ENCODE results near the gene GTPBP6.
"Not testable (repeated sequence)": the region's sequence is repeated elsewhere in the genome, so short reads cannot be mapped to it uniquely, and the experiment has no call there.

GTPBP6 gene

GRCh38 chrX:292900-293897 lies 25.4 kb downstream of the GTPBP6 start:
- no peak for DNase-seq

GRCh38 chrX:291411-291901 lies 27.1 kb downstream of the GTPBP6 start:
- DNase-seq = no peak

GRCh38 chrX:290476-291166 lies 28.0 kb downstream of the GTPBP6 start:
- DNase-seq = no peak

GRCh38 chrX:288561-288991 lies 30.0 kb downstream of the GTPBP6 start:
- DNase-seq = no peak

GRCh38 chrX:287670-288069 lies 30.9 kb downstream of the GTPBP6 start:
- DNase-seq = no peak

- DNase-seq = no peak
Observed at GRCh38 chrX:285076-285677, 33.4 kb downstream of the GTPBP6 start.

- no peak for DNase-seq
Observed at GRCh38 chrX:283115-283845, 35.3 kb downstream of the GTPBP6 start.

GRCh38 chrX:282000-282681 lies 36.5 kb downstream of the GTPBP6 start:
- DNase-seq = not testable (repeated sequence)

- DNase-seq = no peak
Observed at GRCh38 chrX:281166-281999, 37.2 kb downstream of the GTPBP6 start, which contains the start of gene PLCXD1. PLCXD1 (plus strand) TSS chrX:281381; CDS start chrX:284188, 2,807 bp downstream.

GRCh38 chrX:280722-281121 lies 37.9 kb downstream of the GTPBP6 start:
- not testable (repeated sequence) for DNase-seq

GRCh38 chrX:279757-280604 lies 38.6 kb downstream of the GTPBP6 start:
- not testable (repeated sequence) for DNase-seq

- no peak for DNase-seq
Observed at GRCh38 chrX:276581-277201, 41.9 kb downstream of the GTPBP6 start.

- DNase-seq = no peak
Observed at GRCh38 chrX:275967-276580, 42.5 kb downstream of the GTPBP6 start.

GRCh38 chrX:275476-275966 lies 43.1 kb downstream of the GTPBP6 start:
- no peak for DNase-seq

- no peak for DNase-seq
Observed at GRCh38 chrX:274904-275475, 43.6 kb downstream of the GTPBP6 start.

- DNase-seq = no peak
Observed at GRCh38 chrX:270848-271367, 47.7 kb downstream of the GTPBP6 start.

GRCh38 chrX:267771-268261 lies 50.8 kb downstream of the GTPBP6 start:
- no peak for DNase-seq
